Measurements from ENCODE around the gene HPSE2.

- TF ChIP-seq CTCF (conservative IDR thresholded peaks at IDR 0.05) (no peak), EZH2 (IDR thresholded peaks at IDR 0.05; ENCODE audit: low read depth) (no peak)
These were observed 598.7 kb downstream of the HPSE2 start for GRCh38 chr10:98636921-98637329.

All from PC-9 (cell line).